Measurements from ENCODE around the gene BMPR1A.
"Not testable (repeated sequence)": the region's sequence is repeated elsewhere in the genome, so short reads cannot be mapped to it uniquely, and the experiment has no call there.

BMPR1A gene

GRCh38 chr10:86888585-86889381, 132.4 kb downstream of the BMPR1A start:
- DNase-seq (ENCODE audit: low read depth), result no peak

GRCh38 chr10:86889997-86890396, 133.6 kb downstream of the BMPR1A start:
- no peak for DNase-seq (ENCODE audit: low read depth)

- DNase-seq (ENCODE audit: low read depth), result no peak
Measured at GRCh38 chr10:86898511-86898910, 142.1 kb downstream of the BMPR1A start.

GRCh38 chr10:86899132-86899531, 142.7 kb downstream of the BMPR1A start:
- DNase-seq (ENCODE audit: low read depth), result no peak

- no peak for DNase-seq (ENCODE audit: low read depth)
Measured at GRCh38 chr10:86899670-86900276, 143.4 kb downstream of the BMPR1A start.

- DNase-seq (ENCODE audit: low read depth), result no peak
Measured at GRCh38 chr10:86900955-86901354, 144.5 kb downstream of the BMPR1A start.

- DNase-seq (ENCODE audit: low read depth), result no peak
Measured at GRCh38 chr10:86904600-86904999, 148.2 kb downstream of the BMPR1A start.

- no peak for DNase-seq (ENCODE audit: low read depth)
Measured at GRCh38 chr10:86905429-86905828, 149.0 kb downstream of the BMPR1A start.

GRCh38 chr10:86914734-86915133, 158.3 kb downstream of the BMPR1A start:
- DNase-seq (ENCODE audit: low read depth), result no peak

GRCh38 chr10:86918022-86918471, 161.6 kb downstream of the BMPR1A start:
- DNase-seq (ENCODE audit: low read depth), result no peak

GRCh38 chr10:86922553-86922961, 166.1 kb downstream of the BMPR1A start:
- DNase-seq (ENCODE audit: low read depth), result no peak

- DNase-seq (ENCODE audit: low read depth), result no peak
Measured at GRCh38 chr10:86929468-86930380, 173.3 kb downstream of the BMPR1A start.

GRCh38 chr10:86931872-86932271, 175.5 kb downstream of the BMPR1A start:
- no peak for DNase-seq (ENCODE audit: low read depth)

- DNase-seq (ENCODE audit: low read depth), result no peak
Measured at GRCh38 chr10:86932674-86933073, 176.3 kb downstream of the BMPR1A start.

GRCh38 chr10:86934162-86934711, 177.8 kb downstream of the BMPR1A start:
- not testable (repeated sequence) for DNase-seq (ENCODE audit: low read depth)

- DNase-seq (ENCODE audit: low read depth), result no peak
Measured at GRCh38 chr10:86936661-86937501, 180.5 kb downstream of the BMPR1A start.

GRCh38 chr10:86937502-86938154, 181.2 kb downstream of the BMPR1A start:
- no peak for DNase-seq (ENCODE audit: low read depth)

- no peak for DNase-seq (ENCODE audit: low read depth)
Measured at GRCh38 chr10:86938260-86938659, 181.8 kb downstream of the BMPR1A start.

GRCh38 chr10:86940076-86940475, 183.7 kb downstream of the BMPR1A start:
- not testable (repeated sequence) for DNase-seq (ENCODE audit: low read depth)

GRCh38 chr10:86940677-86941076, 184.3 kb downstream of the BMPR1A start:
- DNase-seq (ENCODE audit: low read depth), result no peak

- DNase-seq (ENCODE audit: low read depth), result no peak
Measured at GRCh38 chr10:86941426-86941825, 185.0 kb downstream of the BMPR1A start.
